Measurements from ENCODE around the gene PDIA4.

GRCh38 chr7:149074116-149074885 lies 46.0 kb upstream of the PDIA4 start:
- TF ChIP-seq CTCF (IDR thresholded peaks at IDR 0.05; ENCODE audit: low read length) = no peak
- no peak for TF ChIP-seq EZH2 (IDR thresholded peaks at IDR 0.05; ENCODE audit: borderline replicate concordance, low read length)

All from OCI-LY1 (cell line).